ENCODE data around the gene RGS3. TPM values are rescaled to one million over a fixed set of nuclear protein-coding genes. Genes with fewer than 3 reads are reported as not detected.

The RGS3 gene
- polyA plus RNA-seq, 3 donors: 43.3 to 54.3 (median 43.4) TPM

DNA sequence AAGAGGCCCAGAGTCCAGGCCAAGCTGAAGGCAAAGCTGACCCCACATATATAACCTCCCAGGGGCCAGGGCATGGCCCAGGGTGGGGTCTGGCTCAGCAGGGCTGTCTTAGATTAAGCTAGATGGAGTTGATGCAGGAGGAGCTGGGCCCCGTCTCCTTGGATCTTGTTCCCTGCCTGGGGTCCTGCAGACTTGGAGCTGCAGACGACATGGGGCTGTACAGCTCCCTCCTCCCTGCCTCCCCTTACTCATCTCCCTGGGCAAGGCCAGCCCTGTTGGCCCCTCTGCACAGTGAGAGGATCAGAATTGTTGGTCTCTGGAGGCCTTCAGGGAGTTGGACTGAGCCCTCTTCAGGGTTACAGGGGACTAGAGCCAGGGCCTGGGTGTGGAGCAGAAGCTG, 134.9 kb downstream of the RGS3 start:
- no peak for DNase-seq

DNA sequence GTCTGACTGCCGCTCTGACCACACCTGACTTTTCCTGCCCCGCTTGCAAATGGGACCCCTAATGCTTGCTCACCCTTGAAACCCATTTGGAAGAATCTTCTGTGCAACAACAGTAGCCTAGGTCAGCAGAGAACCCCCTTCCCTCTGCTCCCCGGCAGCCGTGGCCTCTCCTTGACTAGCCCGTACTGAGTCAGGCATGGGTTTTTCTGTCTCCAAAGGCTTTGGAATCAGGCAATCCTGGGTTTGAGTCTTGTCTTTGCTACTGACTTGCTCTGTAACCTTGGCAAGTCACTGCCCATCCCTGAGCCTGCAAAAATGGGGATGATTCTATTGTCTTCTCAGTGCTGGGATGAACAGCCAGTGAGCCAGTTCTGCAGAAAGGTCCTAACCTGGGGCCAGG, 135.4 kb downstream of the RGS3 start:
- DNase-seq: no peak

DNA sequence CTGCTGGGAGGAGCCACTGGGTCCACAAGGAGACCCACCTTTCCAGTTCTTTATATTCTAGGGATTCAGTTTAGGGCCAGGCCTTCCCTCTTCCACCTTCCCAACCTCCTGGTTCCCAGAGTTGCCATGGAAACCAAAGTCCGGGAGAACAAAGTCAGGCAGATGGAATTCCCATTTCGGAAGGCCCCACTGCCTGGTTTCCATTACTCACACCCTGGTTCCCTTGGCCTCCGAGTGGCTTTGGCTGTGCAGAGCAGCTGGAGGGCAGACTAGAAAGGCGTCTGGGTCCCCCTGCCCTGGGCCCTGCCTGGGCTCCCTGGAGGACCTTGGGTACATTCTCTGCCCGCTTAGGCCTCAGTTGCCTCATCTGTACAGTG, 136.1 kb downstream of the RGS3 start:
- DNase-seq: no peak

DNA sequence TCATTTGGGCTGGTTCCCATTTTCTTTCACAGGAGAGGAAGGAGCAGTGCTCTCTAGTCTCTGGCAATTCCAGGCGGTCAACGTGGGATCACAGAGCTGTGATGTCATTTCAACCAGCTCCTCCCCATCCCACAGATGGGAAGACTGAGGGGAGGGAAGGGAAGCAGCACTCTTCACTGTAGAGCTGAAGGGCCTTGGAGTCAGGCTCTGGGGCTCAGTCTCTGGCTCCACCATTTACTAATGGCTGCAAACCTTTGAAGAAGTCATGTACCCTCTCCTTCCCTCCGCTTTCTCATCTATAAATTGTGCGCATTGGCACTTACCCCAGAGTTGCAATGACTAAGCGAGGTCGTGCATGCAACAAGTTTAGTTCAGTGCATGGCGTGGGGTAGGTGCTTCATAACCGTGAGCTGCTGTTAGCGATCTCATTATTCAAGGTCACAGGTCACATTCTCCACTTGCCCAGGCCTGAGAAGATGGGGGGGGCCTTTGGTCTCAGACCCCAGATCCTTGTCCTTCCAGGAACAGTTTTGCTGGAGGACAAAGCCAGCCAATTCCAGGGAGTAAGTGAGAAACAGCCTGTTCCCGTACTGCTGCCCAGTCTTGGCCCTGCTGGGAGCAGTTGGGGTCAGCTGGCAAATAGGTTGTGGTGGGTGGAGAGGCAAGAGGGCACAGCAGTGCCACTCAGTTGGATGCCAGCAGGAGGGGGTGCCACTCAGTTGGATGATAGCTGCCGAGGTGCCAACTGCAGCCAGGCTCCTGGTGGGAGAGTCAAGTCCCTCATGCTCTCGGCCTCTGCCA, 136.7 kb downstream of the RGS3 start:
- no peak for DNase-seq

DNA sequence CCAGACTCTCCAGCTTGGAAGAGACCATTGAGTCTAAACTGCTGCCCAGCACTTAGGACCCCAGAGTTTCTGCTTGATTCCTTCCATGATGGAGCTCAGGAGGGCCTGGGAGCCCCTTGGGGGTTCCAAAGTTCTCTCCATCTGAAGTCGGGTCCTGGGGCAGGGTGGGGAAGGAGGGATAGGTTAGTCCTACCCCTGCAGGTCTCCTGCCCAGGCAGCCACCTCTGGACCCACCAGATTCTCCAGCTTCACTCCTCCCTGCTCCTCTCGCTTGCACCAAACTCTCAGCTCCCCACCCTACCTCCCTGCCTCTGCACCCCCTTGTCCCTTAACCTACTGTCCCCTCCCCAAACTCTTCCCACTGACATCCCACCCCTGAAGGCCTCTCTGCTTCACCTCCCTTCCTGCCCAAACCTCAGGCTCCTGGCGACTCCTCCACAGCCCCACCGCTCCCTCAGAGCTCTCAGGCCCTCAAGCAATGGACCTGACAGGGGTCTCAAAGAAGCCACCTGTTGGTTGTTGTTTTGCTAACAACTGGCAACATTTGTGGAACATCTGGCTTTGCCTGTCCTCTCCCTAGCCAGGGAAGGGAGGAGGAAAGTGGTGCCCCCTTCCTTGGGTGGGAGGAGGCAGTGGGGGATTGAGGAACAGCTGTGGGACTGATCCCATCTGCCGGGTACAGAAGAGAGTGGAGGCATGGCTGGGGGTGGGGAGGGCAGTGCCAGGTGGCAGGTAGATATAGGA, 137.5 kb downstream of the RGS3 start:
- DNase-seq: peak; percentile 58

DNA sequence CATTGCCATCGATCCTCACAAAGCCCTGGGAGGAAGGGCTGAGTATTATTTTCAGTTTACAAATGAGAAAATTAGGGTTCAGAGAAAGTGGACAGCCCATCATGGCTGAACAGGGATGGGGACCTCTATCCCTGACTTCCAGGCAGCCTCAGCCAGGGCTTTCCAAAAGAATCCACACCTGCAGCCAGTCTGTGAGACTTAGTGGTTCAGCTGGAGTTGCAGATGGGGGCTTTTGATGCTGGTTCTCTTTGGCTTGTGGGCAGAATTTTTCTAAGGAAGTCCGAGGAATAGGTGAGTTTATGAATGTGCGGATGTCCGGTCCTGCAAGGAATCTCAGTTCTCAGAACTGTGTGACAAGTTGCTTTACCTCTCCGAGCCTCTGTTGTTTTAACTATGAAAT, 138.1 kb downstream of the RGS3 start:
- DNase-seq: no peak

DNA sequence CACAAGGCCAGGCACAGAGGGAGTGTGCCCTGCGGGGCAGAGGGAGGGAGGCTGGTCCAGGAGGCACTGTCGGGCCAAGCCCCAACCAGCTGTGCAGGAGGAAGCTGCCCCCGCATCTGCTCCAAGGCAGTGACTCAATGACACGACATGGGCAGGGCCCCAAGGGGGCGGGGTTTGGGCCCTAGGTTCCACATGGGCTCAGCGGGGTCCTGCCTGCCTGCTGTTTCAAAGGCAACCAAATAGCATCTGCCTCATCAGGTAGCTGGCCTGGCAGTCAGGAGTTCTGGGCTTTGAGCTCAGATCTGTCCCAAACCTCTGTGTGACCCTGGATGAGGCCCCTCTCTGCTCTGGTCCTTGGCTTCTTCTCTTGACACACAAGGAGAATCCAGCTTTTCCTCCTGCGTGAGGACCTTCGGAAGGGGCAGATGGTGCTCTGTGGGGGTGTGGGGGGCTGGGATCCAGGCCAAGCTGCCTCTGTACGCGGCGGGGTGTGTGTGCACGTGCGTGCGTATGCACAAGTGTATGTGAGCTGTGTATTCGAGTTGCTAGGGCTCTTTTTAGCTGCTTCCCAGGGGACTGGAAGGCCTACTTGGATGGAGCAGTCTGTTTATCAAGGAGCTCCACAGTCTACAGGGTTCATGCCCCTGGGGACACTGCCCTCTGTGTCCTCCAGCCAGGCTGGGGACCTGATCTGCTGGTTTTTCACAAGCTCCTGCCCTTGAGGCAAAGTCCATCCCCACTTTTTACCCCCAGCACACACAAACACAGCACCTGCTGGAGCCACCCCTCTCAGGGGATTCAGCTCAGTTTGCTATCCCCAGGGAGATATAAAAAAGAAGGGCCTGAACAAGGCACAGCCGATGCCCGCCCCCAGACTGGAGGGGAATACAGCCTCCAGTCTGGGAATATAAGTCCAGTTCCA, 138.9 kb downstream of the RGS3 start:
- DNase-seq: no peak

DNA sequence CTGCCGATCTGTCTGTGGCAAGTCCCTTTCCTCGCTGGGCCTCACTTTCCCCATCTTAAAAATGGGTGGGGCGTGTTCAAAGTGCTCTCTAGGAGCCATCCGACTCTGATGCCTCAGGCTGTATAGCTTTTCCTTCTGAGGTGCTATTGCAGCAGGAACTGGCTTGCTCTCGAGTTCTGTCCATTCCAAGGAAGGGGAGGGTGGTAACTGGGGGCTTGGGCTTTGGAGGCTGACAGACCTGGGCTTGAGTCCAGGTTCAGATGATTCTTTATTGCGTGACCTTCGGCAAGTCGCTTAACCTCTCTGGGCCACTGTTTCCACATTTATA, 139.5 kb downstream of the RGS3 start:
- DNase-seq: no peak

DNA sequence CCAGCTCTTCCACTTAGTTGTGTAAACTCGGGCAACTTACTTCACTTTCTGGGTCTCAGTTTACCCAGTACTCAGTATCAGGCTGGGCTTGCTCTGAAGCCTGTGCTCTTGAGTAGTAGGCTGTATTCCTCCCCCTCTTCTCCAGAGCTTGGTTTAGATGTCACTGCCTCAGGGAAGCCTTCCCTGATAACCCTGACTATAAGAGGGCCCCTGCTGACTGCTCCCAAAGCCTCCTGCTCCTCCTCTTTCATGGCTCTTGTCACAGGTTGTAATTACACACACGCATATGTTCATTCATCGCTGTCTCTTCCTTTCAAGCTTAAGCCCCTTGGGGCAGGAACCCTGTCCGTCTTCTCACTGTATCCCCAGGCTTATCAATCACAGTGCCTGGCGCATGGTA, 140.2 kb downstream of the RGS3 start:
- no peak for DNase-seq

DNA sequence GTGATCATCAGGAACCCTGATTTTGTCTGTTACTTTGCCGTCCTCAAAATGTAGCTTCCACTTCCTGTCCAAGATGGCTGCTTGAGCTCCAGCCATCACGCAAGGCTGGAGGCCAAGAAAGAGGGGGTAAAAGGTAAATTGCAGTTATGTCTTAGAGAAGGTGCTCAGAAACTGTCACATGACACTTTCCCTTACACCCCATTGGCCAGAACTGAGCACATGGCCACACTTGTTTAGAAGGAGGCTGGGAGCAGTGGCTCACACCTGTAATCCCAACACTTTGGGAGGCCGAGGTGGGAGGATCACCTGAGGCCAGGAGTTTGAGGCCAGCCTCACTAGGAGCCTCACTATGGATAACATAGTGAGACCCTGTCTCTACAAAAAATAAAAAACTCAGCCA, 140.9 kb downstream of the RGS3 start:
- no peak for DNase-seq

DNA sequence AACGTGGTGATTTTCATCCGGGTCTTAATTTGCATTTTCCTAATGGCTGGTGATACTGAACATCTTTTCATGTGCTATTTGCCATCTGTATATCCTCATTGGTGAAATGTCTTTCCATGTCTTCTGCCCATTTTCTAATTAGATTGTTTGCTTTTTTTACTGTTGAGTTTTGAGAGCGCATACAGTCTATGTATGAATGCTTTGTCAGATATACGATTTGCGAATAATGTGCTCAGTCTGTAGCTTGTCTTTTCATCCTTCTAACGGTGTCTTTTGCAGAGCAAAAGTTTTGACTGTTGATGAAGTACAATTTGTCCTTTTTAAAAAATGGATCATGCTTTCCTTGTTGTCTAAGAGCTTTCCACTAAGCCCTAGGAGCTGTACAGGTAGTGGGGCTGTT, 143.0 kb downstream of the RGS3 start:
- no peak for DNase-seq

DNA sequence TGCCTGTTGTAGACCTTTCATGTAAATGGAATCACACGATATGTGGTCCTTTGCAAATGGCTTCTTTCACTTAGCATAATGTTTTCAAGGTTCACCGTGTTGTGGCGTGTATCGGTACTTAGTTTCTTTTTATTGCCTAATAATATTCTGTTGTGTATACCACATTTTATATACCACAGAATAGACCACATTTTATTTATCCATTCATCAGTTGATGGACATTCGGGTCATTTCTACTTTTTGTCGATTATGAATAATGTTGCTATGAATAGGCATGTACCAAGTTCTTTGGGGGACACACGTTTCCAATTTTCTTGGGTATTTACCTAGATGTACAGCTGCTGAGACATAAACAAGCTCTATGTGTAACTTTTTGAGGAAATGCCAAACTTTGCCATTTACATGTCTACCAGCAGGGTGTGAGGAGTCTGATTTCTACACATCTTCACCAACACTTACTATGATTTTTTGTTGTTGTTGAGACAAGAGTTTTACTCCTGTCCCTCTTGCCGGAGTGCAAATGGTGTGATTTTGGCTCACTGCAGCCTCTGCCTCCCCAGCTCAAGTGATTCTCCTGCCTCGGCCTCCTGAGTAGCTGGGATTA, 144.7 kb downstream of the RGS3 start:
- no peak for DNase-seq

DNA sequence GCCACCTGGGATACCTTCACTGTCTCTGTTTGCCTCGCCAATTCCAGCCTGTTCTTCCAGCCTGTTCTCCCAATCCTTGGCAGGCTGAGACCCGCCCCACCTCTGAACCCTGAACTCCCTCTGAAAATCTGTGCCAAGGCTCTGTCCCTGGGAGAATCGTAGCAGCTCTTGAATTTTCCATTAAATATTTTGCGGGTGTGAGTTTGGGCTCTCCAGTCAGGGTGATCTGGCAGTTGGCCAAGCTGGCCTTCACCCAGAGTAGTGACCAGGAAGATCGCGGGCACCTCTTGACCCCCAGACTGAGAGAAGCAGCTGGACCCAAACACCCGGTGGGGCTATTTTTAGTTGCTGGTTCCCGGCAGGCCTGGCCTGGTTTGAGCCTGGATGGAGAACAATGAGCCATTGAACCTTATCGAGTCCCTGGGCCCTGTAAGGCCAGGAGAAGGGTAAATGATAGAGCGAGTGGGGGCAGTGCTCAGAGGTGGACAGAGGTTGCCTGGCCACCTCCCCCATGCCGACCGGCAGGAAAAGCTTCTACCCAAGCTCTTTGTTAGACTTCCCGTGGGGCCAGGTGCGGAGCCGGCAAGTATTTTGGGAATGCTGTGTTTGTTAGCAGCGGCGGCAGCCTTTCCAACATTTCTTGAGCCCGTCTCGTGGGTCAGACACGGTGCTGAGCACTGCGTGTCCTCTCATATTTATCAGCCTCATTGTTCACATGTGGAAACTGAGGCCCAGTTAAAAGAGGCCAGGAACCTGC, 146.2 kb downstream of the RGS3 start:
- no peak for DNase-seq

DNA sequence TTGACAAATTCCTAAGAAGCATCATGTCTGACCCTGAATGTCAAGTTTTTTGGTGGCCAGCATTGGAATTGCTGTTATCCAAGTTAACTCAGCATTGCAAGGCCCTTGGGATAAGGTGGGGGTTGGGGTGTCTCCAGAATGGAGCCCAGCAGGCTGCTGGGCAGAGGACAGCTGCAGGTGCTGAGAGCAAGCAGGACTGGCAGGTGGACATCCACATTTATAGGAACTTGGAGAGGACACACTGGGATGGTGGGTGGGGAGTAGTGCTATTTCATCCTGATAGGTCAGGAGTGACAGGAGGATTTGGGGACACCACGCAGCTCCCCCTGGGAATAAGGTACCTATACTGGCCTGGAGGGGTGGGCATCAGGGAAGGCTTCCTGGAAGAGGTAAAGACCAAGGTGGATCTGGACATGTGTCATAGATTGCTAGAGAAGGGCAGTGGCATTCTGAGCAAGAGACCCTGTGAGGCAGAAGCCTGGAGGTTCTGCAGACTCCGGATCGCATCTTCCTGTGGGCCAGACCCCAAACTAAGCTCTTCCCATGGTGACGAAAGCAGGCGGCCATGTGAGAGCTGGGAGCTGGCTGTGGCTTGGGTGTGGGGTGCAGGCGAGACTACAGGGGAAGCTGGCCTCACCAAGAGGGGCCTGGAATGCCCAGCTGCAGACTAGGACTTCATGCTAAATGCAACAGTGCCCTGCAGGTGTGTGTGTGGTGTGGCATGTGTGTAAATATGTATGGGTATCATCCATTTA, 148.1 kb downstream of the RGS3 start:
- no peak for DNase-seq

DNA sequence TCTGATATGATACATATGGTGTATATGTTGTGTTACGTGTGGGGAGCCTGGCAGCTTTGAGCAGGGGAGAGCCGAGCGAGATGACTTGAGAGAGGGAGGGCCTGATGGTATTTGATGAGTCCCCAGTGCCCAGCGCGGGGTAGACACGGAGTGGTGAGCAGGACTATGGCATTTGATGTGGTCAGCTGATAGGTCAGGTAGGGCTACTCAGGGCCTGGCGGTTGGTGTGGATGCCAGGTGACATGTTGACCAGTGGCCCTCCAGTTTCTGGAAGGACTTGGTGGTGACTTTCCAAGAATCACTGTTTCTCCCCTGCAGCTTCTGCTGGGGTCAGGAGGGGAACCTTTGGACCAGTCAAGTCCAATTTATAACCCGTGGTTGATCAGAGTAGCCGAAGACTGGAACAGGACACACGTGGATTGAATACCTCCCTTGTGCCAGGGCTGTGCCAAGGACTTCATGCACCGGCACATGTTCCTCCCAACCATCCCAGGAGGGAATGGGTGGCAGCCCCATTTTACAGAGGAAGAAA, 148.8 kb downstream of the RGS3 start:
- DNase-seq: no peak

DNA sequence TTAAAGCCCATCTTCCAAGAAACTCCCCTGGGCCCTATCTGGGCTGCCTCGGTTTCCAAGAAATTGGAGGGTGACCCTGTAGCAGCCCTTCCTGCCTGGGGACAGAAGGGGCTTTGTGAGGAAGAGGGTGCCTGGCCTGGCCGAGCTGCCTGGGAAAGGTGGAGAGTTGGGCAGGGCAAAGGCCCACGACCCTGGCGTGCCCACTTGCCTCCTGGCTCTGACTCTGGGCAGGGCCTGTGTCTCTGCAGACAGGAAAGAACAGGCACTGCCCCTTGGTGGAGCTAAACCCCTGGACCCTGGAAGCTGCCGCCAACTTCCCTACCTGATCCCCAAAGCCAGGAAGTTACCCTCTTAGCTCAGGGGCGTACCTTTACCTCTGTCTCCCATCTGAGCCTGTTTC, 149.3 kb downstream of the RGS3 start:
- DNase-seq: no peak

DNA sequence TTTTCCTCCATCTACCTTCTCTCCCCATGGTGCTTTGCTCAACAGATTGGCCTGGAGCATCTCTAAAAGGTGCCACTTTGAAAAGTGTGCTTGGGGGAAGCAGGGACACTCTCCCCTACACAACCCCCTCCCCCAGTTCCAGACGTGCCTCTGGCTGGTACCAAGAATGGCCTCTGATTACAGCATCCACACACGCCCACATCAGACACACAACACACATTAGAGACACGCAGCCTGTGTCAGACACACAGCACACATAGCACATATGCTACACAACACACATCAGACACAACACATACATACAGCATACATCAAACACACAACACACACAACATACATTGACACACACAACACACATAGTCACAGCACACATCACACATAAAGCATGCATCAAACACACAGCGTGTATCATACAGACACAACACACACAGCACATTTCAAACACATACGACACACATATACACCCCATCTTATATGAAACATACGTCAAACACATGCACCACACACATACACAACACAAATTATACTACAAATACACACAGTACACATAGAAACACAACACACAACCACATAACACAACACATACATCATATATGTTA, 150.4 kb downstream of the RGS3 start:
- no peak for DNase-seq

DNA sequence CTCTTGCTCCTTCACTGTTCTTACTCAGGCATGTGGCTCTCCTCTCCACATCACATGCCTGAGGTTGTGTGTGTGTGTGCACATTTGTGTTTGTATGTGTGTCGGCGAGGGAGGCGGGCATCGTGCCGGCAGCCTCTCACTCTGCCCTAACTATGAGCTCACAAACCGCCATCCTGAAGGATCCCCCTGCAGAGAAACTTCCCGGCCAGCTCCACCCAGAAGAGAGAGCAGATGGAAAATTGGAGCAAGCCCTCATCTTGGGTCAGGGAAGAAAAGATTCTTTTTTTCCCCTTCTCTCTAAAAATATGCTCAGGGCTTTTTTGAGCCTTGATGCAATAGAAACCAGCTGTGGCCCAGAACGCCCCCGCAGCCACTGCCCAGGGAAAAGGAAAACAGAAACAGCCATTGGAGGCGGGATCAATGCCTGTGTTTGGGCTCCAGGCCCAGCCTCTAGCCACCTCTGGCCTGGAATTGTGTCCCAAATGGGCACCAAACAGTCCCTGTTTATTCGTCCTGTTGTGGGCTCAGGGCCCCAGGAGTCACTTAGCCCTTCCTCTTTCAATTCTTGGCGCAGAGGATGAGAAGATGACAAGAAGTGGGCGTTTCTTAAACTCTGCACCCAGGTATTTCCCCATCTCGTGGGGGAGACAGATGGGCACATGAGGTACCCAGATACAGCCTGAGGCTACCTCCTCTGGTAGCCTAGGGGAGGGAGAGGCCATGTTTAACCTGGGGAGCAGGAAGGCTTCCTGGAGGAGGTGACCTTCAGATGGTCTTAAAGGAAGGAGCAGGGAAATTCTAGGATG, 151.5 kb downstream of the RGS3 start:
- DNase-seq: no peak

DNA sequence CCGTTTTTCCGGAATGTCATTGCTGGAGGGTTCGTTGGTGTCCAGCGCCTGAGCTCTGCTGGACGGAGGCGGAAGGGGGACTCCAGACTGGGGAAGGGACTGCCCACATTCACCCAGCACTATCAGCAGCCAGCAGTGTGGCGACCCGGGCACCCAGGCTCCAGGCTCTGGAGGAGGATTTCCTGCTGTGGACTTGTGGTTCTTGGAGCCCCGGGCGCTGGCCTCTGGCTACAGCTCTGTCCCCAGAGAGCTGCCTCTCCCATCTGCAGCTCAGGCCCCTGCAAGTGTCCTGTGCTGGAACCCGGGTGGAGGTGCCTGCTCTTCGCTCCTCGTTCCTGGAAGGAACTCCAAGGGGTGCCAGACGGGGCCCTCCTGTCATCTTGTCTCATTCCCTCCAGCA, 152.6 kb downstream of the RGS3 start:
- no peak for DNase-seq
